ENCODE data around the gene DIP2C.

Gene DIP2C

GRCh38 chr10:241966-242643 lies 447.4 kb downstream of the DIP2C start:
- no peak for DNase-seq

DNA sequence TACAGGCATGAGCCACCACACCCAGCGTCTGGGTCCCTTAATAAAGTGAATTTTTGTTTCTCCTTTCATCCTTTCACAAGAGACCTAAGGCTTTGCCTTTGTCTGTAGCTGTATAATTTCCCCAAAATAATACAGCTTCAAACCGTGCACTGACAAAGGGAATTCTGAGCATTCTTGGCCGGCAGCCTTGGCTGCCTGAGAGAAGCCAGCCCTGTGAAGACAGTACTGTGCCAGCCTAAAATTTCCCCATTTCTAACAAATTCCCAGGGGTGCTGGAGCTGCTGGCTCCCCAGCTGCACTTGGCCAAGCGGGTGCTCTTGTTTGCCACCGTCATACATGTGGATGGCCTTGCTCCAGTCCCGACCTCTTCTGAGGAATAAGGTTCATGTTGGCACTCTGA lies 448.0 kb downstream of the DIP2C start:
- no peak for DNase-seq

- no peak for DNase-seq
These were observed 450.4 kb downstream of the DIP2C start for GRCh38 chr10:239109-239508.

GRCh38 chr10:235915-236314 lies 453.6 kb downstream of the DIP2C start:
- DNase-seq: no peak

- no peak for DNase-seq
These were observed 454.6 kb downstream of the DIP2C start for GRCh38 chr10:234708-235406.

DNA sequence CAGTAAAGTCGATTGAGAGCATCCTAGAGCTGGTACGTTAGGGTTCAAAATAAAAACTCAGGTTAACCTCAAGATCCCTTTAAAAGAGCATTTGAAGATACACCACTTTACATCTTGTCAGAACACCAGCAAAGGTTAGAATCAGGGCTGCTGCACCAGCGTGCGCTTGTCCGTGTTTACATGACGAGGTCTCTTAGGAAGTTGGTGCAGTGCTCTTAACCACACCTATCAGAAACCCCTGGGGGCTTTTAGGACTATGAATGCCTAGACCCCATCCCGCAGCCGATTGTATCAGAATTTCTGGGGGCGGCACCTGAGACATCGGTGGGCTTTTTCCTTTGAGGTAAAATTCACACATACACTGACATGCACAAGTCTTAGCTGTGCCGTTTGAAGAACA lies 456.6 kb downstream of the DIP2C start:
- no peak for DNase-seq

DNA sequence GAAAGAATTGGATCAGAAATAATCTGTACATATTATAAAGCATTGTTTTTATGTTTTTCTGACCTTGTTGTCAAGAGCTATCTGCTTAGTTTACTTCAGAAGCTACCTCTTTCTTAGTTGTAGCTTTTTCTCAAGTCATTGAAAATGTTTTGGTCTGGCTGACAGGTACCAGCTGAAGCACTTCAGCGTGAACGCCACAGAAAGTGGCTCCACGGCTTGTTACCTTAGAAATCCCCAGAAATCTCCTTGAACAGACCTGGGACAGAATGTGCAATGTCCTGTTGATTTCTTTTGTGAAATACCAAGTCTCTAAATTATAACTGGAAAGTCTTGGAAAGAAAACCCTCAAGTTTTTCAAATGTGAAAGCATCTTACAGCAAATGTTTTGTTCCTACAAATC lies 457.4 kb downstream of the DIP2C start:
- DNase-seq: no peak

DNA sequence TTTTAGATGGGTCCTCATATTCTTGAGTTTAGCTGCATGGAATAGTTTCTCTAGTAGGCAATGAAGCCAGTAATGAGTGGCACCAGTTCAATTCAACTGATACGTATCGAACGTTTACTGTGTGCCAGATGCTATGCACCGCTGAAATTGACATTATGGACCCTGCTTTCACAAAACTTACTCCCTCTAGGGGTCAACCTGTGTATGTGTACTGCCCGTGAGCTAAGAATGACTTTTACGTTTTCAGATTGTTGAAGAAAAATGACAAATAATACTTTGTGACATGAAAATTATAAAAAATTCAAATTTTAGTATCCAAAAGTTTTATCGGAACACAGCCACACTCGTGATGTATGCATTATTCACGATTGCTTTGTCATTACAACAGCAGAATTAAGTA lies 458.7 kb downstream of the DIP2C start:
- DNase-seq: no peak

DNA sequence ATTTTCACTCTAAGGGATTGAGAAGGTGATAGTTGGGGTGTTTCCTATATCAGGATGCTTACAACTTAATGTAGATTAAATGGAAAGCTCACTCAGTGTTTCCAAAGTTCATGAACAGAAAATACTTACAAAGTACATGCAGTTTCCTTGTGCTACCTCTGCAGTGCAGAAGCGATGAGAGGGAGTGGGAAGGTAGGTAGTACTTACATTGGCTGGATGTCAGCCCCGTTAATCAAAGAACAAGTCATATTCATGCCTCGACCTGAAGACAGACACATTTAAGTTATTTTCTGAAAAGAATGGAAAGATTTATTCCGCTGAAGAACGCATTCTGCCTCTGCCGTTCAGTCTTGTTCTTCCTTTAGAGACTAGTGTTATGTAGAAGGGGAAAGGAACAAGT lies 461.1 kb downstream of the DIP2C start:
- no peak for DNase-seq

DNA sequence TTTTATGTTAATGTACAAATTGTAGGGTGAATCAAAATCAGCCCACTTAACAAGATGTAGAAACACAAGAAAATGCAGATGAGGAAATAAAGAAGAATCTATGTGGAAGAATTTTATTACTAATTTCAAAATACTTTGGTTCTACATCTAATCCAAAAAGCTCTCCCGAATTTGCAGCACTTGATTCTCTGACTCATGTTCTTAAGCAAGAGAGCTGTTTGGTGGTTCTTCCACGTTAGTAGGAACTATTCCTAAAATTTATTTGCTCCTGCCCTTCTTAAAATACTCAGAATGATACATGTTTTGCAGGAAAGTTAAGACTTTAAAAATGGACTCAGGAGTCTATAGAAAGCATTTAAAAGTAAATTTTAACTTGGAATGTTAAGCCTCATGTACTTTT lies 462.5 kb downstream of the DIP2C start:
- DNase-seq: no peak

GRCh38 chr10:226018-226417 lies 463.4 kb downstream of the DIP2C start:
- no peak for DNase-seq

DNA sequence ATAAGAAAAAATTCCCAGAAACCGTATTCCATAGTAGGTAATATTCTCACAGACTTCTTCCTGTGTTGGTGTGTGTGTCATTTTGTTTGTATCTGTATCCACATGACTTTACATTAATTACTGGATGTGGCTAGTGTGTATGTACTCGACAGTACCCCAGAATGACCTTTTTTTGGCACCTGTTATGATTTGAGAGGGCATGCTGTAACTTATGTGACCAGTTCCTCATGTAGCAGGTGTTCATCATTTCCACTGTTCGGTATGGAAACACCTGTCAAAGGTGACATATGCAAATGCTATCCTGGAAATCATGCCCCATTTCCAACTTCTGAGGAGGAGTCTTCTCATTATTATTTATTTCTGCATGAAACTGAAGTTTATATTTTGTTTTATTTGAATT lies 464.9 kb downstream of the DIP2C start:
- DNase-seq: no peak

Measured in NCI-H187 (cell line).